K562 (cell line): Measurements from ENCODE around the gene CHMP5. TPM values are rescaled to one million over a fixed set of nuclear protein-coding genes. Genes with fewer than 3 reads are reported as not detected.

Experiments
- ARNT ChIP-seq, 2 experiments: fragments of 450-650 bp; IDR thresholded peaks; 2 replicates each; pipeline ENCODE4 v1.6.1; 2016; ENCODE audit warnings: mild to moderate bottlenecking in 1 of 2
- BCOR ChIP-seq: fragments of 450-650 bp; IDR thresholded peaks from 2 replicates; pipeline ENCODE4 v1.6.1; 2016
- FOXK1 ChIP-seq: sonication (generic); formaldehyde crosslinking; IDR thresholded peaks from 2 replicates; pipeline ENCODE4 v1.8.0; 2022; ENCODE audit warnings: missing genetic modification reagents, mild to moderate bottlenecking, borderline replicate concordance
- KHSRP ChIP-seq: fragments of 450-650 bp; IDR thresholded peaks from 2 replicates; pipeline ENCODE4 v1.6.1; 2017
- KLF10 ChIP-seq: fragments of 250-450 bp; sonication (Bioruptor Pico); IDR thresholded peaks from 2 replicates; pipeline ENCODE4 v1.6.1; 2021; ENCODE audit warnings: matching md5 sums
- MBD2 ChIP-seq: sonication (generic); IDR thresholded peaks from 2 replicates; pipeline ENCODE4 v1.6.1; 2016; ENCODE audit warnings: low read depth, borderline replicate concordance
- NBN ChIP-seq: fragments of 450-650 bp; IDR thresholded peaks from 2 replicates; pipeline ENCODE4 v1.6.1; 2016; ENCODE audit warnings: low read depth, mild to moderate bottlenecking
- NCOA2 ChIP-seq, 2 experiments: fragments of 450-650 bp; IDR thresholded peaks; 2 replicates each; pipeline ENCODE4 v1.6.1; 2018; ENCODE audit warnings: mild to moderate bottlenecking in 2 of 2, moderate library complexity in 1 of 2; ENCODE audit not compliant: partially characterized antibody in 2 of 2
- POLR2A ChIP-seq: fragments of 450-650 bp; conservative IDR thresholded peaks from 2 replicates; pipeline ENCODE4 v1.6.1; 2016
- POLR2AphosphoS5 ChIP-seq: IDR thresholded peaks from 2 replicates; pipeline ENCODE4 v1.6.1; 2011; ENCODE audit warnings: mild to moderate bottlenecking, low read depth, low read length, moderate library complexity; ENCODE audit not compliant: control insufficient read depth, insufficient read depth
- POLR3A ChIP-seq: IDR thresholded peaks from 2 replicates; pipeline ENCODE4 v1.6.1; 2011; ENCODE audit warnings: borderline replicate concordance, mild to moderate bottlenecking, moderate library complexity; ENCODE audit not compliant: insufficient read length, insufficient read depth; ENCODE audit errors: extremely low read depth
- RNF2 ChIP-seq: sonication (generic); IDR thresholded peaks from 2 replicates; pipeline ENCODE4 v1.6.1; 2016
- SAP30 ChIP-seq: fragments of 200-600 bp; sonication (generic); IDR thresholded peaks from 2 replicates; pipeline ENCODE4 v1.6.1; 2012; ENCODE audit warnings: borderline replicate concordance, low read depth, mild to moderate bottlenecking, moderate library complexity, low read length, control low read depth, inconsistent platforms; ENCODE audit not compliant: insufficient read depth, poor library complexity, severe bottlenecking
- SMAD2 ChIP-seq: fragments of 150-350 bp; IDR thresholded peaks from 2 replicates; pipeline ENCODE4 v1.6.1; 2014; ENCODE audit warnings: low read depth, mild to moderate bottlenecking, low read length
- SMAD4 ChIP-seq: fragments of 250-450 bp; sonication (Bioruptor Pico); conservative IDR thresholded peaks from 2 replicates; pipeline ENCODE4 v1.8.0; 2021; ENCODE audit warnings: inconsistent platforms, mild to moderate bottlenecking, moderate library complexity
- ZNF384 ChIP-seq: IDR thresholded peaks from 2 replicates; pipeline ENCODE4 v1.6.1; 2012; ENCODE audit warnings: low read depth, low read length, improper control_type of control experiment
- polyA plus RNA-seq, 8 experiments: library from polyadenylated mRNA; depleted of rRNA in 4 of 8; stranded (reverse) in 5 of 8; unstranded in 3 of 8; fragments of >200 nt; fragmentation: Nextera tagmentation in 2 of 8; fragmentation: Illumina TruSeq in 1 of 8; extraction: Ambion mirVana in 2 of 8; extraction: Trizol in 1 of 8; gene quantifications; 2 replicates each; pipeline versions ENCODE4 v1.2.1 to v1.2.3, GENCODE V29; 2011 to 2014; ENCODE audit warnings: inconsistent platforms in 1 of 8, missing spikeins in 1 of 8
- total RNA-seq, 7 experiments: library from RNA; depleted of rRNA in 6 of 7; stranded (reverse); fragments of >200 nt in 6 of 7; fragmentation: Illumina TruSeq in 2 of 7; extraction: Trizol in 2 of 7; gene quantifications; 2 replicates each; pipeline versions ENCODE4 v1.2.1 to v1.2.3, GENCODE V29; 2011 to 2021; ENCODE audit warnings: low replicate concordance in 1 of 7
- TF ChIP-seq, protein P1 (sequence below): sonication (generic); formaldehyde crosslinking; IDR thresholded peaks from 2 replicates; pipeline ENCODE4 v1.8.0; 2022; ENCODE audit warnings: missing genetic modification reagents, mild to moderate bottlenecking, moderate library complexity, borderline replicate concordance
- TF ChIP-seq, protein P2 (sequence below): sonication (generic); formaldehyde crosslinking; IDR thresholded peaks from 2 replicates; pipeline ENCODE4 v1.5.0; 2020; ENCODE audit warnings: missing genetic modification reagents
- TF ChIP-seq, protein P3 (sequence below): fragments of 250-450 bp; sonication (Bioruptor Pico); IDR thresholded peaks from 2 replicates; pipeline ENCODE4 v1.9.0; 2021; ENCODE audit warnings: mild to moderate bottlenecking, inconsistent platforms
- TF ChIP-seq, protein P4 (sequence below): sonication (generic); formaldehyde crosslinking; IDR thresholded peaks from 2 replicates; pipeline ENCODE4 v1.8.0; 2022; ENCODE audit warnings: mild to moderate bottlenecking, missing genetic modification reagents, borderline replicate concordance
- TF ChIP-seq, protein P5 (sequence below): sonication (generic); formaldehyde crosslinking; IDR thresholded peaks from 2 replicates; pipeline ENCODE4 v1.8.0; 2022; ENCODE audit warnings: mild to moderate bottlenecking, missing genetic modification reagents

CHMP5 gene
- total and polyA plus RNA-seq, 9 of the 15 experiments (the other 6 are each of a cell fraction or from before 2014, with no cell fraction given), result 36.0 to 105 (median 54.9) TPM

DNA sequence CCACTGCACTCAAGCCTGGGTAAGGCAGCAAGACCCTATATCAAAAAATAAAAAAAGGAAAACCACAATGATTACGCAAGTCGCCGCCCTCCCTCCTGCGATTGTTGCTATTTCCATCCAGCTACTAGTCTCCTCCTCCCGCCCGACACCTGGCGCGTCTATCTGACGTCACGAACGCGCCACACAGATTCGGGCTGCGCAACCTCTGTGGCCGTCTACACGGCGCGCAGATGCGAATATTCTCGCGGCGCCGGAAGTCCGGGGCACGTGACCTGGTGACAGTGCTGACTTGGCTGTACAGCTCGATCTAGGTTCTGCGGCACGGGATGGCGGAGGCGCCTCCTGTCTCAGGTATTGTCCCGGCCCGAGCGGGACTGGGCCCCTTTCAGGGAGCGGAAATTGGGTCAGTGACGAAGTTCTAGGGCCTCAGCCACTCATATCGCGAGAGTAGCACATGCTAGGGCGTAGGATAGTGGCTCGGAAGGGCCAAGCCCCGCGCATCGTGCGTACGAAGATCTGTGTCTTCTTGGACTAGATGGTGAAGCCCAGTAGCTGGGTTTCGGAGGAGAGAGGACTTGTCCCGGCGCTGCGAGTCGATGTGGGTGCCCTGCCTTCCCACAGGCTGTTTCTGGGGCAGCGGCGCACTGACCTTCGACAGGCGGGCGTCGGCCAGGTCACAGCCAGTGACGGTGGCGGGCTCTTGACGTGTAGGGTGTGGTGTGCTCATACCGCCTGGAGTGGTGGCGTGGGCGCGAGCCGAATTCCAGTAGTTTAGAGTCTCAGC lies 25.6 kb downstream of the CHMP5 start, which contains the start of gene NFX1 (continued):
- TF ChIP-seq POLR3A (no peak), SMAD2 (no peak), FOXK1 (CRISPR knock-in tag) (peak; percentile 52), ZNF384 (peak; percentile 7; the same call in 1 of the 2 replicates), KLF10 (CRISPR knock-in tag) (no peak), BCOR (peak; percentile 27), KHSRP (peak; percentile 94), POLR2AphosphoS5 (peak; percentile 55; the same call in 1 of the 2 replicates), NBN (peak; percentile 91), POLR2A (peak; percentile 93), MBD2 (peak; percentile 37; the same call in 1 of the 2 replicates), SAP30 (peak; percentile 75), ARNT (IDR thresholded peaks at IDR 0.05) (peak in 1 of 2 experiments; percentile 26; a peak in 2 of 4 replicates), SMAD4 (peak; percentile 49; the same call in 1 of the 2 replicates), NCOA2 (IDR thresholded peaks at IDR 0.05; ENCODE audit: partially characterized antibody in 2 of 2) (peak in 1 of 2 experiments; percentile 65), RNF2 (no peak; the same call in 1 of the 2 replicates)
- TF ChIP-seq, protein P1, sequence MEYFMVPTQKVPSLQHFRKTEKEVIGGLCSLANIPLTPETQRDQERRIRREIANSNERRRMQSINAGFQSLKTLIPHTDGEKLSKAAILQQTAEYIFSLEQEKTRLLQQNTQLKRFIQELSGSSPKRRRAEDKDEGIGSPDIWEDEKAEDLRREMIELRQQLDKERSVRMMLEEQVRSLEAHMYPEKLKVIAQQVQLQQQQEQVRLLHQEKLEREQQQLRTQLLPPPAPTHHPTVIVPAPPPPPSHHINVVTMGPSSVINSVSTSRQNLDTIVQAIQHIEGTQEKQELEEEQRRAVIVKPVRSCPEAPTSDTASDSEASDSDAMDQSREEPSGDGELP, result peak; percentile 85
- TF ChIP-seq, protein P2, sequence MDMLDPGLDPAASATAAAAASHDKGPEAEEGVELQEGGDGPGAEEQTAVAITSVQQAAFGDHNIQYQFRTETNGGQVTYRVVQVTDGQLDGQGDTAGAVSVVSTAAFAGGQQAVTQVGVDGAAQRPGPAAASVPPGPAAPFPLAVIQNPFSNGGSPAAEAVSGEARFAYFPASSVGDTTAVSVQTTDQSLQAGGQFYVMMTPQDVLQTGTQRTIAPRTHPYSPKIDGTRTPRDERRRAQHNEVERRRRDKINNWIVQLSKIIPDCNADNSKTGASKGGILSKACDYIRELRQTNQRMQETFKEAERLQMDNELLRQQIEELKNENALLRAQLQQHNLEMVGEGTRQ, result peak; percentile 99
- TF ChIP-seq, protein P3, sequence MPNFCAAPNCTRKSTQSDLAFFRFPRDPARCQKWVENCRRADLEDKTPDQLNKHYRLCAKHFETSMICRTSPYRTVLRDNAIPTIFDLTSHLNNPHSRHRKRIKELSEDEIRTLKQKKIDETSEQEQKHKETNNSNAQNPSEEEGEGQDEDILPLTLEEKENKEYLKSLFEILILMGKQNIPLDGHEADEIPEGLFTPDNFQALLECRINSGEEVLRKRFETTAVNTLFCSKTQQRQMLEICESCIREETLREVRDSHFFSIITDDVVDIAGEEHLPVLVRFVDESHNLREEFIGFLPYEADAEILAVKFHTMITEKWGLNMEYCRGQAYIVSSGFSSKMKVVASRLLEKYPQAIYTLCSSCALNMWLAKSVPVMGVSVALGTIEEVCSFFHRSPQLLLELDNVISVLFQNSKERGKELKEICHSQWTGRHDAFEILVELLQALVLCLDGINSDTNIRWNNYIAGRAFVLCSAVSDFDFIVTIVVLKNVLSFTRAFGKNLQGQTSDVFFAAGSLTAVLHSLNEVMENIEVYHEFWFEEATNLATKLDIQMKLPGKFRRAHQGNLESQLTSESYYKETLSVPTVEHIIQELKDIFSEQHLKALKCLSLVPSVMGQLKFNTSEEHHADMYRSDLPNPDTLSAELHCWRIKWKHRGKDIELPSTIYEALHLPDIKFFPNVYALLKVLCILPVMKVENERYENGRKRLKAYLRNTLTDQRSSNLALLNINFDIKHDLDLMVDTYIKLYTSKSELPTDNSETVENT (CRISPR knock-in tag), result no peak; the same call in 1 of the 2 replicates
- TF ChIP-seq, protein P4, sequence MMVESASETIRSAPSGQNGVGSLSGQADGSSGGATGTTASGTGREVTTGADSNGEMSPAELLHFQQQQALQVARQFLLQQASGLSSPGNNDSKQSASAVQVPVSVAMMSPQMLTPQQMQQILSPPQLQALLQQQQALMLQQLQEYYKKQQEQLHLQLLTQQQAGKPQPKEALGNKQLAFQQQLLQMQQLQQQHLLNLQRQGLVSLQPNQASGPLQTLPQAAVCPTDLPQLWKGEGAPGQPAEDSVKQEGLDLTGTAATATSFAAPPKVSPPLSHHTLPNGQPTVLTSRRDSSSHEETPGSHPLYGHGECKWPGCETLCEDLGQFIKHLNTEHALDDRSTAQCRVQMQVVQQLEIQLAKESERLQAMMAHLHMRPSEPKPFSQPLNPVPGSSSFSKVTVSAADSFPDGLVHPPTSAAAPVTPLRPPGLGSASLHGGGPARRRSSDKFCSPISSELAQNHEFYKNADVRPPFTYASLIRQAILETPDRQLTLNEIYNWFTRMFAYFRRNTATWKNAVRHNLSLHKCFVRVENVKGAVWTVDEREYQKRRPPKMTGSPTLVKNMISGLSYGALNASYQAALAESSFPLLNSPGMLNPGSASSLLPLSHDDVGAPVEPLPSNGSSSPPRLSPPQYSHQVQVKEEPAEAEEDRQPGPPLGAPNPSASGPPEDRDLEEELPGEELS, result no peak
- TF ChIP-seq, protein P5, sequence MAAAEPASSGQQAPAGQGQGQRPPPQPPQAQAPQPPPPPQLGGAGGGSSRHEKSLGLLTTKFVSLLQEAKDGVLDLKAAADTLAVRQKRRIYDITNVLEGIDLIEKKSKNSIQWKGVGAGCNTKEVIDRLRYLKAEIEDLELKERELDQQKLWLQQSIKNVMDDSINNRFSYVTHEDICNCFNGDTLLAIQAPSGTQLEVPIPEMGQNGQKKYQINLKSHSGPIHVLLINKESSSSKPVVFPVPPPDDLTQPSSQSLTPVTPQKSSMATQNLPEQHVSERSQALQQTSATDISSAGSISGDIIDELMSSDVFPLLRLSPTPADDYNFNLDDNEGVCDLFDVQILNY, result no peak
